Measurements from ENCODE around the gene CARD11.

The CARD11 gene

GRCh38 chr7:2906197-2906931, 137.3 kb downstream of the CARD11 start:
- no peak for DNase-seq (ENCODE audit: low read depth)
- H3K4me3 ChIP-seq (ENCODE audit: low read depth, low read length) = no peak overlapping the region
- no peak for TF ChIP-seq CTCF (IDR thresholded peaks at IDR 0.05; ENCODE audit: low read depth, low read length, missing control alignments)

GRCh38 chr7:2905500-2905899, 138.2 kb downstream of the CARD11 start:
- H3K4me3 ChIP-seq (ENCODE audit: low read depth, low read length) = no peak overlapping the region
- no peak for DNase-seq (ENCODE audit: low read depth)
- TF ChIP-seq CTCF (IDR thresholded peaks at IDR 0.05; ENCODE audit: low read depth, low read length, missing control alignments) = no peak

- no peak overlapping the region for H3K4me3 ChIP-seq (ENCODE audit: low read depth, low read length)
- DNase-seq (ENCODE audit: low read depth) = no peak
- no peak for TF ChIP-seq CTCF (IDR thresholded peaks at IDR 0.05; ENCODE audit: low read depth, low read length, missing control alignments)
These were observed 138.6 kb downstream of the CARD11 start for GRCh38 chr7:2905027-2905426.

GRCh38 chr7:2904202-2904601, 139.5 kb downstream of the CARD11 start:
- no peak overlapping the region for H3K4me3 ChIP-seq (ENCODE audit: low read depth, low read length)
- no peak for DNase-seq (ENCODE audit: low read depth)
- no peak for TF ChIP-seq CTCF (IDR thresholded peaks at IDR 0.05; ENCODE audit: low read depth, low read length, missing control alignments)

- DNase-seq (ENCODE audit: low read depth) = no peak
- TF ChIP-seq CTCF (IDR thresholded peaks at IDR 0.05; ENCODE audit: low read depth, low read length, missing control alignments) = no peak
- H3K4me3 ChIP-seq (ENCODE audit: low read depth, low read length) = no peak overlapping the region
These were observed 139.9 kb downstream of the CARD11 start for GRCh38 chr7:2903682-2904162.

GRCh38 chr7:2897023-2897422, 146.6 kb downstream of the CARD11 start:
- DNase-seq (ENCODE audit: low read depth) = no peak
- no peak overlapping the region for H3K4me3 ChIP-seq (ENCODE audit: low read depth, low read length)
- no peak for TF ChIP-seq CTCF (IDR thresholded peaks at IDR 0.05; ENCODE audit: low read depth, low read length, missing control alignments)

GRCh38 chr7:2896131-2896530, 147.5 kb downstream of the CARD11 start:
- no peak for DNase-seq (ENCODE audit: low read depth)
- TF ChIP-seq CTCF (IDR thresholded peaks at IDR 0.05; ENCODE audit: low read depth, low read length, missing control alignments) = no peak
- no peak overlapping the region for H3K4me3 ChIP-seq (ENCODE audit: low read depth, low read length)

Measured in GM12864 (cell line).